ENCODE measurements around the gene EFHD2. TPM values are rescaled to one million over a fixed set of nuclear protein-coding genes. Genes with fewer than 3 reads are reported as not detected.
A peak's percentile ranks its signal among the peaks of the same experiment; 100 is the strongest.

The EFHD2 gene
- total RNA-seq, 2 donors from 2014 or later, result 69.9 to 281 TPM

- TF ChIP-seq CTCF (IDR thresholded peaks at IDR 0.05) (no peak), POLR2A (IDR thresholded peaks at IDR 0.05) (peak; percentile 29), POLR2AphosphoS5 (IDR thresholded peaks at IDR 0.05) (peak; percentile 47)
- Histone ChIP-seq H3K36me3 (no peaks in the 10 kb centered on the region), H3K9me3 (no peaks in the 10 kb centered on the region), H3K27ac (peak overlapping the region; percentile 68 to 78), H3K27me3 (replicated peaks; ENCODE audit: insufficient read depth) (no peaks in the 10 kb centered on the region), H3K4me3 (no peak overlapping the region), H3K4me1 (replicated peaks) (peaks cover 6% of the 10 kb centered on the region)
- WGBS, result 66% methylated on average over 13 of the region's 13 CpGs
- intact Hi-C loops (cut with DNase I), result no loop called here
- peak; percentile 74 for DNase-seq (ENCODE audit: low spot score)
These were observed 14.5 kb downstream of the EFHD2 start for GRCh38 chr1:15424146-15424667.

GRCh38 chr1:15424981-15425380 is 15.3 kb downstream of the EFHD2 start:
- Histone ChIP-seq H3K4me1 (replicated peaks) (peaks cover 6% of the 10 kb centered on the region), H3K27me3 (replicated peaks; ENCODE audit: insufficient read depth) (no peaks in the 10 kb centered on the region), H3K4me3 (no peak overlapping the region), H3K36me3 (no peaks in the 10 kb centered on the region), H3K9me3 (no peaks in the 10 kb centered on the region), H3K27ac (peak overlapping the region; percentile 68 to 78)
- WGBS, result 83% methylated on average over 5 of the region's 5 CpGs
- DNase-seq (ENCODE audit: low spot score), result no peak
- intact Hi-C loops (cut with DNase I), result no loop called here
- TF ChIP-seq CTCF (IDR thresholded peaks at IDR 0.05) (no peak), POLR2A (IDR thresholded peaks at IDR 0.05) (no peak), POLR2AphosphoS5 (IDR thresholded peaks at IDR 0.05) (no peak)

- TF ChIP-seq CTCF (IDR thresholded peaks at IDR 0.05), result no peak
- TF ChIP-seq POLR2AphosphoS5 (IDR thresholded peaks at IDR 0.05), result no peak
- TF ChIP-seq POLR2A (IDR thresholded peaks at IDR 0.05), result no peak
- intact Hi-C loops (cut with DNase I), result no loop called here
- Histone ChIP-seq H3K27me3 (replicated peaks; ENCODE audit: insufficient read depth) (no peaks in the 10 kb centered on the region), H3K36me3 (no peaks in the 10 kb centered on the region), H3K4me1 (replicated peaks) (peaks cover 6% of the 10 kb centered on the region), H3K9me3 (no peaks in the 10 kb centered on the region), H3K27ac (no peak overlapping the region), H3K4me3 (no peak overlapping the region)
- no peak for DNase-seq (ENCODE audit: low spot score)
- WGBS, result 98% methylated on average over 10 of the region's 10 CpGs
These were observed 15.8 kb downstream of the EFHD2 start for GRCh38 chr1:15425521-15425920.

- TF ChIP-seq POLR2A (IDR thresholded peaks at IDR 0.05) (no peak), POLR2AphosphoS5 (IDR thresholded peaks at IDR 0.05) (no peak), CTCF (IDR thresholded peaks at IDR 0.05) (no peak)
- H3K9me3 ChIP-seq, result no peaks in the 10 kb centered on the region
- no peak overlapping the region for H3K27ac ChIP-seq
- 64% methylated on average over 6 of the region's 6 CpGs for WGBS
- peaks cover 6% of the 10 kb centered on the region for H3K4me1 ChIP-seq (replicated peaks)
- H3K4me3 ChIP-seq, result no peak overlapping the region
- H3K36me3 ChIP-seq, result no peaks in the 10 kb centered on the region
- H3K27me3 ChIP-seq (replicated peaks; ENCODE audit: insufficient read depth), result no peaks in the 10 kb centered on the region
- intact Hi-C loops (cut with DNase I), result no loop called here
- DNase-seq (ENCODE audit: low spot score), result no peak
These were observed 16.3 kb downstream of the EFHD2 start for GRCh38 chr1:15425958-15426357.

- no peak for TF ChIP-seq POLR2A (IDR thresholded peaks at IDR 0.05)
- peak in 3 of 4 experiments; percentile 20 to 66 (median 48) for TF ChIP-seq CTCF (IDR thresholded peaks at IDR 0.05)
- peak; percentile 47 for TF ChIP-seq POLR2AphosphoS5 (IDR thresholded peaks at IDR 0.05)
- peak; percentile 58 for DNase-seq (ENCODE audit: low spot score)
- Histone ChIP-seq H3K4me1 (replicated peaks) (peaks cover 6% of the 10 kb centered on the region), H3K4me3 (no peak overlapping the region), H3K36me3 (no peaks in the 10 kb centered on the region), H3K27me3 (replicated peaks; ENCODE audit: insufficient read depth) (no peaks in the 10 kb centered on the region), H3K27ac (peak overlapping the region; percentile 44 to 62), H3K9me3 (no peaks in the 10 kb centered on the region)
- intact Hi-C loops (cut with DNase I), result no loop called here
- WGBS, result 46% methylated on average over 28 of the region's 30 CpGs
These were observed 17.0 kb downstream of the EFHD2 start for GRCh38 chr1:15426492-15427279.

Measured in prostate gland (tissue), 2 donors.